Measurements from ENCODE around the gene THOP1. TPM values are rescaled to one million over a fixed set of nuclear protein-coding genes. Genes with fewer than 3 reads are reported as not detected.

THOP1 gene
- total RNA-seq, 1 donor, result 70.0 TPM

DNA sequence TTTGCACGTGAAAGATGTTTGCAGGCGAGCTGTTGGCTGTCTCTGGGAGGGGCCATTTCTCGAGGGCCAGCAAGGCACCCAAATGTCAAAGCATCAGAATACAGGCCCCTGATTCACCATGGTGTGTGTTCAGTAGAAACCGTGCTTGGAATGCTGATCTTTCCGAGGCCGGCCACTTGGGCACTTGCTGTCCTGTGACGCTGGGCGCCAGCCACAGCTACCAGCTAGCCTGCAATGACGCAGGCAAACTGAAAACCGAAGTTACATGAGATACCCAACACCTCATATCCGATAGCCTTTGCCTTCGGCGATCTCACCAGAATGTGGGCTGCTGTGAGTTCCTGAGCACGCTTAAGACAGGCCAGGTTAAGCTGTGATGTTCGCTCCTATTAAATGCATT is 12.0 kb downstream of the THOP1 start:
- TF ChIP-seq, protein P1, sequence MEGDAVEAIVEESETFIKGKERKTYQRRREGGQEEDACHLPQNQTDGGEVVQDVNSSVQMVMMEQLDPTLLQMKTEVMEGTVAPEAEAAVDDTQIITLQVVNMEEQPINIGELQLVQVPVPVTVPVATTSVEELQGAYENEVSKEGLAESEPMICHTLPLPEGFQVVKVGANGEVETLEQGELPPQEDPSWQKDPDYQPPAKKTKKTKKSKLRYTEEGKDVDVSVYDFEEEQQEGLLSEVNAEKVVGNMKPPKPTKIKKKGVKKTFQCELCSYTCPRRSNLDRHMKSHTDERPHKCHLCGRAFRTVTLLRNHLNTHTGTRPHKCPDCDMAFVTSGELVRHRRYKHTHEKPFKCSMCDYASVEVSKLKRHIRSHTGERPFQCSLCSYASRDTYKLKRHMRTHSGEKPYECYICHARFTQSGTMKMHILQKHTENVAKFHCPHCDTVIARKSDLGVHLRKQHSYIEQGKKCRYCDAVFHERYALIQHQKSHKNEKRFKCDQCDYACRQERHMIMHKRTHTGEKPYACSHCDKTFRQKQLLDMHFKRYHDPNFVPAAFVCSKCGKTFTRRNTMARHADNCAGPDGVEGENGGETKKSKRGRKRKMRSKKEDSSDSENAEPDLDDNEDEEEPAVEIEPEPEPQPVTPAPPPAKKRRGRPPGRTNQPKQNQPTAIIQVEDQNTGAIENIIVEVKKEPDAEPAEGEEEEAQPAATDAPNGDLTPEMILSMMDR (IDR thresholded peaks at IDR 0.05; ENCODE audit: insufficient read depth, low read length), result no peak
- H3K4me3 ChIP-seq (ENCODE audit: low read depth, low read length), result no peak overlapping the region
- DNase-seq (ENCODE audit: low read depth), result no peak

DNA sequence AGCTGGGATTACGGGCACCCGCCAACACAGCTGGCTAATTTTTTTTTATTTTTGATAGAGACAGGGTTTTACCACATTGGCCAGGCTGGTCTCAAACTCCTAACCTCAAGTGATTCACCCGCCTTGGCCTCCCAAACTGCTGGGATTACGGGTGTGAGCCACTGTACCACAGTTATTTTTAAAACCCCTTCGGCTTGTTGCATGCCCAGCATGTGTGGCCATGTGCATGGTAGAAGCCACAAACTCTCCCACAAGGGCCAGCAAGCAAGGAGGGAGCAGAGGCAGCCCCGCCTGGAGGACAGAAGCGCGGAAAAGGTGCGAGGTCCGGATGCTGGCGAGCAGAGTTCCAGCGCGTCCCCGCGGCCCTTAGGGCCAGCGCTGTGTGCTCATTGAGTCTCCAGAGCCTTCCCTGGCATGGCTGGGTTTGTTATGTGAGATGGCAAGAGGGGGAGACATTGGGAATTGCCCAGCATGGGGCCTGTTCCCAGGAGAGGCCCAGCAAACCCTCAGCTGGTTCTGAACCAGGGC is 12.9 kb downstream of the THOP1 start:
- no peak overlapping the region for H3K4me3 ChIP-seq (ENCODE audit: low read depth, low read length)
- DNase-seq (ENCODE audit: low read depth), result no peak
- TF ChIP-seq, protein P1 (IDR thresholded peaks at IDR 0.05; ENCODE audit: insufficient read depth, low read length), result no peak

DNA sequence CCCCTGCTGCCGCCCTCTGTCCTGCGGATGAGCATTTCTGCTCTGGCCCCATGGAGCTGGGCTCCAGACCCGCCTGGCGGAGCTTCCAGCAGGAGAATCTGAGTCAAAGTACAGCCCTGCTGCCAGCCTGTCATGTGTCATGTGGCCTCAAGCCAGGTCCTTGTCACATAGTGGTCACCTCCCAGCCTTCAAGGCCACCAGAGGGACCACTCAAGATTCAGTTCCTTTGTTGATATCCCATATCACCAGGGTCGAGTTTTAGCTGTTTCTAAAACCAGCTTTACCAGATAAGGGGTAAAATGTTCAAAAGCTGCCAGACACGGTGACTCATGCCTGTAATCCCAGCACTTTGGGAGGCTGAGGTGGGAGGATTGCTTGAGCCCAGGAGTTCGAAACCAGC is 13.4 kb downstream of the THOP1 start:
- DNase-seq (ENCODE audit: low read depth), result peak; percentile 10
- no peak overlapping the region for H3K4me3 ChIP-seq (ENCODE audit: low read depth, low read length)
- TF ChIP-seq, protein P1 (IDR thresholded peaks at IDR 0.05; ENCODE audit: insufficient read depth, low read length), result no peak

DNA sequence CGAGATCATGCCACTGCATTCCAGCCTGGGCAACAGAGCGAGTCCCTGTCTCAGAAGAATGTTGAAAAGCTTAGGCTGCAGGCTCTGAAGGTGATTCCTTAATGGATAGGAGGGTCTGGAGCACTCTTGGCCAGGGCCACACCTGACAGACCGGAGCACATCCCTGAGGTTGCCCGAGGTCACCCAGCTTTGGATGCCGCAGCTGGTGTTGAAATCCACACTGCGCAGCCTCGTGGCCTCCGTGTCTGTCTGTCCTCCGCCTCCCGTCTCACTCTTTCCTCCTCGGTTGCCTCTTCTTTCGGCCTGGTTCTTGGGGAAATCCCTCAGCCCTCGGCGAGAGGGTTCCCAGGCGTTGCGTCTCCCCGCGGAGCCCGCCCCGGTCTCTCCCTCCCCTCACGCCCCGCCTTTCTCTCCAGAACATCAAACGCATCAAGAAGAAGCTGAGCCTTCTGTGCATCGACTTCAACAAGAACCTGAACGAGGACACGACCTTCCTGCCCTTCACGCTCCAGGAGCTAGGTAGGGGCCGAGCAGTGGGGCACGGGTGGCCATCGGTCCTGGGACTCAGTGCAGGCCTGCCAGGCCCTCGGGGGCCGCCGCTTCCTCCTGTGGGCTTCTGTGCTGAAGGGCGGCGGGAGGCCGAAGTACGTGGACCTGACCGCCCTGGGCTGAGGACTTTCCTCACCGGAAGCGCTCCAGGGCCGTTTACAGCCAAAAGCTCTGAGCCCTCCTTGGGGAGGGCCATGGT is 14.1 kb downstream of the THOP1 start:
- no peak overlapping the region for H3K4me3 ChIP-seq (ENCODE audit: low read depth, low read length)
- TF ChIP-seq, protein P1 (IDR thresholded peaks at IDR 0.05; ENCODE audit: insufficient read depth, low read length), result no peak
- DNase-seq (ENCODE audit: low read depth), result no peak

DNA sequence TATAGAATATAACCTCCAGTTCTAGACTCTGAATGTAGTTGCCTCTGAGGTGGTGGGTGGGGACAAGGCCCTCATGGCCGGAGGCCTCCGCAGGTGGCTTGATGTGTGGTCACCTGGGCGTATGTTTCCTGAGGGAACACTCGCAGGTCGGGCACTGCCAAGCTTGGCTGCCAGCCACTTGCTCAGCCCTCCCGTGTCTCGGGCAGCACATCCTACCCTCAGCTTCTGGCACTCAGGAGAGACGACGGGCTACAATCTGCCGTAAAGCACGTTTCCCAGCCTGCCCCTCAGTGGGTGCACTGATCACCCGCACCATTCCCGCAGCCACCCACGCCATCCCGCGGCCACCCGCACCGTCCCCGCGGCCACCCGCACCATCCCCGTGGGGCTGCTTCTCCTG is 15.2 kb downstream of the THOP1 start:
- DNase-seq (ENCODE audit: low read depth), result no peak
- TF ChIP-seq, protein P1 (IDR thresholded peaks at IDR 0.05; ENCODE audit: insufficient read depth, low read length), result no peak
- H3K4me3 ChIP-seq (ENCODE audit: low read depth, low read length), result no peak overlapping the region

DNA sequence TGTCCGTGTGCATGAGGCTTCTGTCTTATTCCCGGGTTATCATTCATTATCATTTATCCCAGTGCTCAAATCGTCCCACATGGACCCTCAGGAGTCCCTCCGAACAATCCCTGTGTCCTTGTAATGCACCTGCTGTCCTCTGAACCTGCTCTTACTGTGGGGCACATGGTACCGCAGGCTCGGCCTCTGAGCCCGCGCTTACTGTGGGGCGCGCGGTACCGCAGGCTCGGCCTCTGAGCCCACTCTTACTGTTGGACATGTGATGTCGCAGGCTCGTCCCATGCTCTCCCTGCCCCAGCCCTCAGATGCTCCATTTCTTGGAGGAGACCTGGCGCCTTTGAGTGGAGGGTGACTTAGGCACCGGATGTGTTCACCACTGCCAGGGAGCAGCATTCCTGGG is 17.5 kb downstream of the THOP1 start:
- TF ChIP-seq, protein P1 (IDR thresholded peaks at IDR 0.05; ENCODE audit: insufficient read depth, low read length), result no peak
- DNase-seq (ENCODE audit: low read depth), result no peak
- no peak overlapping the region for H3K4me3 ChIP-seq (ENCODE audit: low read depth, low read length)
